K562 treated with DMSO at 1 percent for 12 hours (cell line): ENCODE measurements around the gene AFAP1L2. TPM values are rescaled to one million over a fixed set of nuclear protein-coding genes. Genes with fewer than 3 reads are reported as not detected.

ENCODE experiments used
- total RNA-seq: library from RNA; unstranded; fragments of 300-600 nt; gene quantifications from 2 replicates; pipeline ENCODE4 v1.2.3, GENCODE V29; 2022; ENCODE audit not compliant: insufficient read depth

AFAP1L2 gene
- not detected in 2 replicates for total RNA-seq

DNA sequence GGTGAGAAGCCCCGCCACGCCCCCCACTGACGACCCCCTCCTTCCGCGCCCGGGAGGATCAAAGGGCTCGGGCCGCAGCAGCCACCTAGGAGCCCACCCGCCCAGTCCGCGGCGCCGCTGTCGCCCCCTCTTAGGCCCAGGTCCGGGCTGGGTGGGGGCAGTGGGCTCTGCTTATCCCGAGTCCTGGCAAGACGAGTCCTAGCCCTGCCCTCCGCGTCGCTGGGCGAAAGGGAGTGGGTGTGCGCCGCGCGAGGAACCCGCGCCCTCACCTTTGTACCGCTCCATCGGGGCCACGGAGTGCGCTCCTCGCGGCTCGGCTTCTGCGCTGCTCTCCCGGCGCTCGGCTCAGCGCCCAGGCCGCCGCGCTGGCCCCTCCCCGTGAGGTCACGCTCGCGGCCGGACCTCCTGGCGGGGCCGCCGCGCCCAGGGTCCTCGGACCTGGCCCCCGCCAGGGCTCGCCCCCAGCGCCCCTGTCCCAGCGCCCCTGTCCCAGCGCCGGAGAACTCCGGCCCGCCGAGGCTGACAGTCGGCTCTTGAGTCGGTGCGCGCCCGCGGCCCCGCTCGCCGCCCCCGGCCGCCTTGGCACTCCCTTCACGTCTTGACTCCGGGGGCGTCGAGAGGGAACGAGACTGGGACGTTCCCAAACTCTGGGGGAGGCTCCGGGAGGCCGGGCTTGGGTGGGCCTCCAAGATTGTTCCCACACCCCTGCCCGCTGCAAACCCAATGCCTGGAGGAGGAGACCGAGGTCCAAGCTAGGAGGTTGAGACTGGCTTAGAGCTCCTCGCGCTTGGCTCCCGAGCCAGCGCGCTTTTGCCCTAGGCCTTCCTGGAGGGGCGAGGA lies at the start of gene AFAP1L2:
Gene AFAP1L2, minus strand, starts transcription at position 332 of the 840 bp plus-strand sequence. Its CDS starts 47 bp downstream, at position 285.

Other genes with a start within 250 kb of the AFAP1L2 start
- 0.77 and 4.0 TPM in 2 replicates for gene CCDC186, start 230.3 kb downstream of the AFAP1L2 start, total RNA-seq
- gene TDRD1, start 225.1 kb downstream of the AFAP1L2 start, total RNA-seq, result not detected in 2 replicates
- gene VWA2, start 165.2 kb downstream of the AFAP1L2 start, total RNA-seq, result not detected in 2 replicates